Stimulated activated CD4-positive, alpha-beta T cell treated with anti-CD3 and anti-CD28 coated beads, TNF-alpha, amount 100 ng/mL, for 24 hours (primary cell): ENCODE measurements around the gene SVOPL.
"Not testable (repeated sequence)": the region's sequence is repeated elsewhere in the genome, so short reads cannot be mapped to it uniquely, and the experiment has no call there.

Experiments used
- DNase-seq, 3 experiments: peaks; one replicate each; pipeline ENCODE4 v3.0.0-alpha.2; 2020; ENCODE audit warnings: low read depth in 3 of 3

SVOPL gene

GRCh38 chr7:138699661-138700060 is 1.5 kb downstream of the SVOPL start:
- DNase-seq = no peak

DNA sequence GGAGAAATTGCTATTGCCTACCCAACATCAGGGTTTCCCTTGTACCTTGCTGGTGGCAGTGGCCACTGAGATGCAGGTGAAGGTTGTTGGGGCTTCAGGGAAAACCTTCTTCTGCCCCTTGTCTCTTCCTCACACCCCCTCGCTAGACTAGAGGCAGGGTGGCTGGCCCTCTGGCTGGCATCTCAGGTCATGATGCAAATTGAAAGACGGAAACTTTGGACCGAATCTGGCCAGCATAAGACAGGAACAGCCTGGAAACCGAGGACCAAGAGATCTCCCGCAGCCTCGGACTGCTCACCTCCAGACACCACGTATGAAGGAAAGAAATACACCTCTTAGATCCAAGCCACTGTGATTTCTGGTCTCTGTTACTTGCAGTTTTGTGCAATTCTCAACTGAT is 2.9 kb downstream of the SVOPL start:
- no peak for DNase-seq

DNA sequence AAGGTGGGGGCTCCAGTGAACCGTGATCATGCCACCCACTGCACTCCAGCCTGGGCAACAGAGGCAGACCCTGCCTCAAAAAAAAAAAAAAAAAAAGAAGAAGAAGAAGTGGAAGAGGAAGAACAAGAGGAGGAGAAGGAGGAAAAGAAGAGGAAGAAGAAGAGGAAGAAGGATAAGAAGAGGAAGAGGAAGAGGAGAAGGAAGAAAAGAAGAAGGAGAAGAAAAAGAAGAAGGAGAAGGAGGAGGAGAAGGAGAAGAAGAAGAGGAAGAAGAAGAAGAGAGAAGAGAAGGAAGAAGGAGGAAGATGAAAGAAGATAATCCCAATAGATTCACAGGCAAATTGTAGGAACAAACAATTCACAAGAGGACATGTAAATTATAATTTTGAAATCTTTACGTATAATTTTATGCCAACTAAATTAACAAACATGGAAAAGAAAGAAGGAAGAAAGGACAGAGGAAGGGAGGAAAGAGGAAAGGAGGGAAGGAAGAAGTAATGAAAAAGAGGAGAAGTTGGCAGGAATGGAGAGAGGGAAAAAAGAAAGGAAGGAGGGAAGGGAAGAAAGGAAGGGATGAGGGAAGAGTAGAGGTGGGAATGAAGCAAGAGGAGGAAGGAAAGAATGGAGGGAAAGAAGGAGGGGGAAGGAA is 3.5 kb downstream of the SVOPL start:
- no peak for DNase-seq

GRCh38 chr7:138695776-138696175 is 5.4 kb downstream of the SVOPL start:
- not testable (repeated sequence) for DNase-seq

DNA sequence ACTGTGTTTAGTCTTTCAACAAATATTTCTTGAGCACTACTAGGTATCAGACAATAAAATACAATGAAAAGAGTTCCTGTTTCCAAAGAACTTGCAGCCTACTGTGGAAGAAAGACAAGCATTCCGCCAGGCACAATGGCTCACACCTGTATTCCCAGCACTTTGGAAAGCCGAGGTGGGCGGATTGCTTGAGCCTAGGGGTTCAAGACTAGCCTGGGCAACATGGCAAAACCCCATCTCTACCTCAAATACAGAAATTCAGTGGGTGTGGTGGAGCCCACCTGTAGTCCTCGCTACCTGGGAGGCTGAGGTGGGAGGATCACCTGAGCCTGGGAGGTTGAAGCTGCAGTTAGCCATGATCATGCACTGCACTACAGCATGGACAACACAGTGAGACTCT is 6.1 kb downstream of the SVOPL start:
- DNase-seq = no peak

- no peak for DNase-seq
Measured at GRCh38 chr7:138691178-138691577, 10.0 kb downstream of the SVOPL start.

- DNase-seq = no peak
Measured at GRCh38 chr7:138690495-138690894, 10.7 kb downstream of the SVOPL start.

DNA sequence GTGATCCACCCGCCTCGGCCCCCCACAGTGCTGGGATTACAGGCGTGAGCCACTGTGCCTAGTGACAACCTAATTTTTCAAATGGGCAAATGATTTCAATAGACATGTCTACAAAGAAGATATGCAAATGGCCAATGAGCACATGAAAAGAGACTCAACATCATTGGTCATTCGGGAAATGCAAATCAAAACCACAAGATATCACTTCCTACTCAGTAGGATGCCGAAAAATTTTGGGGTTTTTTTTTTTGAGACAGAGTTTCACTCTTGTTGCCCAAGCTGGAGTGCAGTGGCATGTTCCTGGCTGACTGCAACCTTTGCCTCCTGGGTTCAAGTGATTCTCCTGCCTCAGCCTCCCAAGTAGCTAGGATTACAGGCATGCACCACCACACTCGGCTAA is 13.1 kb downstream of the SVOPL start:
- DNase-seq = not testable (repeated sequence)

GRCh38 chr7:138684340-138684739 is 16.8 kb downstream of the SVOPL start:
- no peak for DNase-seq

- DNase-seq = no peak
Measured at GRCh38 chr7:138679793-138680192, 21.4 kb downstream of the SVOPL start.

DNA sequence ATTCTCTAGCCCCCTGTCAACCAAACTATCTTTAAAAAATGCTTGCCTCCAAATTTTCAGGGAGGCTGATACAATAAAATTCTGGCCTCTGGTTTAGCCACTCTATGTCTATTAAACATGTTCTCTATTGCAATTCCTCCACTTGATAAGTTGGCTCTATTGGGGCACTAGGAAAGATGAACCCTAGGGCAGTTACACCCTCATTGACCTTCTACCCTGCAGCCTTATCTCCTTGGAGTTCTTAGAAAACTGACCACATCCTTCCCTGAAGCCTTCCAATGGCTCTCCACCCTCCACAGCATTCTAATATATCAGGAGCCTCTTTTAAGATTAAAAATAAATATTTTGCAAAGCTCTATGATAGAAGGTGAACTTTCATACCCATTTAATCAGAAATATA is 30.6 kb downstream of the SVOPL start:
- DNase-seq = no peak

- DNase-seq = no peak
Measured at GRCh38 chr7:138669364-138669763, 31.8 kb downstream of the SVOPL start.

DNA sequence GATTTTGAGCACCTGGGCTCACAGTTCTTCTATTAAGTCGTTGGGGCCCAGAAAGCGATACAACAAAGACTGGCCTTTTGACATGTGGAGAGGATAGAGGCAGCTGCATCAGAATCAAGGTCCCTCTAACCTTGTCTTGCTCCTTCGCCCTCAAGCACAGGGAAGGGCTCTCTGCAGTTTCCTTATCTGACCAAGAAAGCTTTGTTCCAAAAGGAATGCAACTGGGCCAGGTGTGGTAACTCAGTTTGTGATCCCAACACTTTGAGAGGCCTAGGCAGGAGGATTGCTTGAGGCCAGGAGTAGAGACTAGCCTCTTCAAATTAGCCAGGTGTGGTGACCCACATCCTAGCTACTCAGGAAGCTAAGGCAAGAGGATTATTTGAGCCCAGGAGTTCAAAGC is 32.2 kb downstream of the SVOPL start:
- DNase-seq = no peak

GRCh38 chr7:138668229-138668596 is 32.9 kb downstream of the SVOPL start:
- DNase-seq = no peak

DNA sequence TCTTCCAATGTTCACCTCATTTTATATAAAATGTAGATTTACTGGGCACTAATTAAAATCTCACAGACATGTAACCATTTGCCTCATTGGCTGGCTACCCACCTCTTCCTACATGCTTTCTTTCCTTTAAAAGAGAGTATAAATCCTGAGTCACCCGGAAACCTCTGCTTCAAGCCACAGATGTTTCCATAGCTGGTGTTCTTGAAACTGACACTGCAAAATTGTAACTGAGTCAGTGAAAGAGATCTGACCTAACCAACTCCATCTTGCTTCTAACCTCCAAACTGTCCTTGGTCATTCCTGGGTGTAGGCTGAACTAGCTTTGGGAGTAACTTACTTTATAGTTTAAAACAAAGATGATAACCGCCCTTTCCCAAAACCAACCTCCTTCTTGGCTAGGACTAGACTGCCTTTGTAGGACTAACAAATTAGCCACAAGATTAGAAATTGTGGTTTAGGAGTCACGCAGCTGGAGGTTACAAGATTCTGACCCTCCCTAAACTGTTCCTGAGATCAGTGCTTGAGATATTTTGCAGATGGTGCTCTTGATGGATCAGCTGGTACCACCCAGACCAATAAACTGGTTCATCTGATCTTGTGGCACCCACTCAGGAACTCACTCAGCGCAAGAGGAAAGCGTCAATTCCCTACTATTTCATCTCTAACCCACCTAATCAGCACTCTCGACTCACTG is 33.5 kb downstream of the SVOPL start:
- no peak for DNase-seq

- no peak for DNase-seq
Measured at GRCh38 chr7:138666385-138666784, 34.8 kb downstream of the SVOPL start.

- DNase-seq = no peak
Measured at GRCh38 chr7:138665669-138666140, 35.5 kb downstream of the SVOPL start.

- DNase-seq = no peak
Measured at GRCh38 chr7:138665249-138665648, 35.9 kb downstream of the SVOPL start.

- peak in 1 of 3 experiments; percentile 6 for DNase-seq
Measured at GRCh38 chr7:138663725-138664710, 37.1 kb downstream of the SVOPL start.

- DNase-seq = no peak
Measured at GRCh38 chr7:138662991-138663320, 38.2 kb downstream of the SVOPL start.

- DNase-seq = no peak
Measured at GRCh38 chr7:138662076-138662990, 38.8 kb downstream of the SVOPL start.
